MCF 10A (cell line): ENCODE results near the gene FDX1. TPM values are rescaled to one million over a fixed set of nuclear protein-coding genes. Genes with fewer than 3 reads are reported as not detected.

Experiments
- BruUV-seq: library from RNA; stranded (reverse); fragments of 400-500 nt; replicated peaks from 2 replicates; lab custom pipeline; 2021; lab: Mats Ljungman, UMichigan
- CTCF ChIA-PET: fragments of 300-600 bp; sonication (Branson Sonifier 250); formaldehyde crosslinking; extraction: SDS; loops from one replicate; lab custom pipeline; 2021; ENCODE audit warnings: antibody characterized with exemption, inconsistent platforms; lab: Yijun Ruan, JAX
- POLR2A ChIA-PET: fragments of 300-600, 350-650 bp; sonication (Branson Sonifier 250); formaldehyde crosslinking; extraction: SDS; loops from one replicate; lab custom pipeline; 2020; ENCODE audit warnings: antibody characterized with exemption, inconsistent platforms; lab: Yijun Ruan, JAX
- DNase-seq: peaks from one replicate; pipeline ENCODE4 v3.0.0-alpha.2; 2018; ENCODE audit not compliant: unreplicated experiment
- H3K27ac Mint-ChIP-seq: one replicate; pipeline ENCODE4 v1.8.0; 2022; ENCODE audit warnings: mild to moderate bottlenecking, low read depth, mixed read lengths; ENCODE audit not compliant: unreplicated experiment
- H3K27me3 Mint-ChIP-seq: one replicate; pipeline ENCODE4 v1.8.0; 2022; ENCODE audit warnings: mixed read lengths; ENCODE audit not compliant: insufficient read depth, unreplicated experiment
- H3K36me3 Mint-ChIP-seq: one replicate; pipeline ENCODE4 v1.8.0; 2022; ENCODE audit warnings: mild to moderate bottlenecking, moderate library complexity, mixed read lengths; ENCODE audit not compliant: insufficient read depth, unreplicated experiment
- H3K4me1 Mint-ChIP-seq: one replicate; pipeline ENCODE4 v1.8.0; 2022; ENCODE audit warnings: mixed read lengths; ENCODE audit not compliant: insufficient read depth, unreplicated experiment
- H3K4me3 Mint-ChIP-seq: one replicate; pipeline ENCODE4 v1.8.0; 2022; ENCODE audit warnings: mild to moderate bottlenecking, moderate library complexity, mixed read lengths; ENCODE audit not compliant: unreplicated experiment
- H3K9me3 Mint-ChIP-seq: one replicate; pipeline ENCODE4 v1.8.0; 2022; ENCODE audit warnings: mixed read lengths; ENCODE audit not compliant: unreplicated experiment
- CTCF ChIP-seq: fragments of 200-600 bp; IDR thresholded peaks from one replicate; pipeline ENCODE4 v1.8.0; 2022; ENCODE audit warnings: antibody characterized with exemption, mild to moderate bottlenecking; ENCODE audit not compliant: unreplicated experiment
- intact Hi-C: fragments of 100-400 bp; cut with micrococcal nuclease; formaldehyde crosslinking; loops from 2 replicates; pipeline ENCODE4 v1.14.1; 2022
- total RNA-seq: library from RNA; stranded (reverse); gene quantifications from 2 replicates; pipeline ENCODE4 v1.2.3, GENCODE V29; 2022

The FDX1 gene
- total RNA-seq, 1 experiment from 2014 or later = 21.1 TPM

- ChIA-PET CTCF (no interaction called here), POLR2A (interaction anchor here (0.6 kb wide), 1 partner anchor 15 kb away, joined by 3 read pairs; no protein-coding TSS in a partner anchor)
- Mint-ChIP-seq H3K27me3 (no peaks in the 10 kb centered on the region), H3K9me3 (peaks cover 9% of the 10 kb centered on the region), H3K36me3 (no peaks in the 10 kb centered on the region), H3K4me1 (peaks cover 12% of the 10 kb centered on the region), H3K27ac (no peak overlapping the region), H3K4me3 (no peak overlapping the region)
- DNase-seq = no peak
- no peak for TF ChIP-seq CTCF
- BruUV-seq = no TSS peak
- intact Hi-C loops = no loop called here
These were observed 7.3 kb upstream of the FDX1 start for GRCh38 chr11:110422306-110422905.

- BruUV-seq = no TSS peak
- Mint-ChIP-seq H3K4me3 (no peak overlapping the region), H3K27me3 (no peaks in the 10 kb centered on the region), H3K4me1 (peaks cover 12% of the 10 kb centered on the region), H3K27ac (no peak overlapping the region), H3K36me3 (no peaks in the 10 kb centered on the region), H3K9me3 (peaks cover 9% of the 10 kb centered on the region)
- ChIA-PET POLR2A (no interaction called here), CTCF (interaction anchor here (0.9 to 3.1 kb wide), 4 partner anchors 8 to 49 kb away, joined by 3 to 11 read pairs (median 4); no protein-coding TSS in a partner anchor)
- intact Hi-C loops = no loop called here
- no peak for TF ChIP-seq CTCF
- DNase-seq = no peak
These were observed 4.8 kb upstream of the FDX1 start for GRCh38 chr11:110424775-110425444.

- peaks cover 9% of the 10 kb centered on the region for H3K9me3 Mint-ChIP-seq
- peaks cover 5% of the 10 kb centered on the region for H3K36me3 Mint-ChIP-seq
- H3K27me3 Mint-ChIP-seq = no peaks in the 10 kb centered on the region
- peaks cover 13% of the 10 kb centered on the region for H3K4me1 Mint-ChIP-seq
- intact Hi-C loops = no loop called here
- no peak for TF ChIP-seq CTCF
- CTCF ChIA-PET = interaction anchor here (0.7 to 3.1 kb wide), 6 partner anchors 9 to 1027 kb away, joined by 3 to 11 read pairs (median 4); no protein-coding TSS in a partner anchor
- H3K4me3 Mint-ChIP-seq = no peak overlapping the region
- POLR2A ChIA-PET = interaction anchor here (0.8 to 1.3 kb wide), 3 partner anchors 10 to 68 kb away, joined by 3 to 4 read pairs (median 4); no protein-coding TSS in a partner anchor
- H3K27ac Mint-ChIP-seq = no peak overlapping the region
- DNase-seq = peak; percentile 82
- BruUV-seq = no TSS peak
These were observed 3.8 kb upstream of the FDX1 start for GRCh38 chr11:110425751-110426545.
